Gastrocnemius medialis (tissue), 4 donors: Measurements from ENCODE around the gene TNFSF13. TPM values are rescaled to one million over a fixed set of nuclear protein-coding genes. Genes with fewer than 3 reads are reported as not detected.

ENCODE experiments used
- ATAC-seq, 2 donors: fragments of 150-250 bp; one replicate each; pipeline ENCODE4 v1.9.1; 2016
- DNase-seq, 2 donors: peaks; one replicate each; pipeline ENCODE4 v3.0.0-alpha.2; 2019
- H3K27ac ChIP-seq, 4 donors: fragments of 200-600 bp; sonication (generic); 1 replicate in 1 of 4; 2 replicates in 3 of 4; pipeline ENCODE4 v1.5.1; 2016 to 2018; ENCODE audit warnings: mild to moderate bottlenecking in 2 of 4, moderate library complexity in 1 of 4
- H3K27me3 ChIP-seq, 3 donors: fragments of 200-600 bp; sonication (generic) in 2 of 3; 1 replicate in 1 of 3; 2 replicates in 2 of 3; pipeline versions ENCODE4 v1.5.1 to v1.6.0; 2016 to 2019; ENCODE audit warnings: mild to moderate bottlenecking in 1 of 3, moderate library complexity in 1 of 3
- H3K36me3 ChIP-seq, 2 donors: fragments of 200-600 bp; sonication (generic) in 1 of 2; one replicate each; pipeline ENCODE4 v1.5.1; 2017 to 2018
- H3K4me1 ChIP-seq, 2 donors: fragments of 200-600 bp; sonication (generic) in 1 of 2; one replicate each; pipeline ENCODE4 v1.5.1; 2016 to 2017; ENCODE audit warnings: mild to moderate bottlenecking in 2 of 2
- H3K4me3 ChIP-seq, 4 donors: fragments of 200-600 bp; sonication (generic) in 3 of 4; 1 replicate in 1 of 4; 2 replicates in 3 of 4; pipeline ENCODE4 v1.5.1; 2016 to 2019; ENCODE audit warnings: mild to moderate bottlenecking in 2 of 4
- H3K9me3 ChIP-seq, 3 donors: fragments of 200-600 bp; sonication (generic) in 2 of 3; 1 replicate in 1 of 3; 2 replicates in 2 of 3; pipeline ENCODE4 v1.5.1; 2016 to 2019
- POLR2A ChIP-seq, 2 donors: fragments of 450-650 bp; IDR thresholded peaks; one replicate each; pipeline ENCODE4 v1.6.1; 2017; ENCODE audit warnings: antibody characterized with exemption in 2 of 2, mild to moderate bottlenecking in 2 of 2, moderate library complexity in 2 of 2
- in situ Hi-C, 4 donors: fragments of 200-750 bp; cut with MboI; loops; one replicate each; pipeline versions ENCODE4 v1.15.0 to v1.8.0; 2017; ENCODE audit warnings: low sequenced_read_pairs in 4 of 4
- intact Hi-C: fragments of 100-400 bp; cut with DNase I; formaldehyde crosslinking; loops from one replicate; pipeline ENCODE4 v1.15.1; 2023; ENCODE audit warnings: low total_unique reads
- total RNA-seq, 4 donors: library from RNA; depleted of rRNA; stranded (reverse); fragments of >200 nt; gene quantifications; one replicate each; pipeline versions ENCODE4 v1.1.0 to v1.2.3, GENCODE V29; 2016
- TF ChIP-seq, protein P1 (sequence below), 5 experiments: fragments of 450-650 bp in 3 of 5; fragments of 200-600 bp in 2 of 5; sonication (generic) in 2 of 5; IDR thresholded peaks in 4 of 5; conservative IDR thresholded peaks in 1 of 5; 1 replicate in 4 of 5; 2 replicates in 1 of 5; pipeline ENCODE4 v1.5.1; 2016 to 2019; ENCODE audit warnings: antibody characterized with exemption in 5 of 5, mild to moderate bottlenecking in 3 of 5, moderate library complexity in 3 of 5

TNFSF13 gene
- total RNA-seq, 4 donors from 2014 or later, result 2.8 to 8.4 (median 5.0) TPM

DNA sequence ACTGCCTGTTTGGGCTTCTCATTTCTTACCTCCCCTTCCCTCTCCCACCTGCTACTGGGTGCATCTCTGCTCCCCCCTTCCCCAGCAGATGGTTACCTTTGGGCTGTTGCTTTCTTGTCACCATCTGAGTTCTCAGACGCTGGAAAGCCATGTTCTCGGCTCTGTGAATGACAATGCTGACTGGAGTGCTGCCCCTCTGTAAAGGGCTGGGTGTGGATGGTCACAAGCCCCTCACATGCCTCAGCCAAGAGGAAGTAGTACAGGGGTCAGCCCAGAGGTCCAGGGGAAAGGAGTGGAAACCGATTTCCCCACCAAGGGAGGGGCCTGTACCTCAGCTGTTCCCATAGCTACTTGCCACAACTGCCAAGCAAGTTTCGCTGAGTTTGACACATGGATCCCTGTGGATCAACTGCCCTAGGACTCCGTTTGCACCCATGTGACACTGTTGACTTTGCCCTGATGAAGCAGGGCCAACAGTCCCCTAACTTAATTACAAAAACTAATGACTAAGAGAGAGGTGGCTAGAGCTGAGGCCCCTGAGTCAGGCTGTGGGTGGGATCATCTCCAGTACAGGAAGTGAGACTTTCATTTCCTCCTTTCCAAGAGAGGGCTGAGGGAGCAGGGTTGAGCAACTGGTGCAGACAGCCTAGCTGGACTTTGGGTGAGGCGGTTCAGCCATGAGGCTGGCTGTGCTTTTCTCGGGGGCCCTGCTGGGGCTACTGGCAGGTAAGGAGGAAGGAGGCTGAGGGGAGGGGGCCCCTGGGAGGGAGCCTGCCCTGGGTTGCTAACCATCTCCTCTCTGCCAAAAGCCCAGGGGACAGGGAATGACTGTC is 20.7 kb downstream of the TNFSF13 start, which contains the start of gene CD68:
CD68 (plus strand) TSS at position 638 of the 833 bp plus-strand sequence; CDS start at position 678, 40 bp downstream.
- peak within 1 kb of the TSS in 3 of 4 donors; percentile 20 to 36 (median 22) for H3K4me3 ChIP-seq
- intact Hi-C loops (loop anchor here (10.0 kb wide), 2 partner anchors 564 to 576 kb away; partner anchors contain the start of genes PER1 and RNASEK), in situ Hi-C loops (no loop called here)
- DNase-seq (peak; percentile 73 to 79), ATAC-seq (peak; percentile 50)
- no peaks in the 10 kb centered on the region for H3K27me3 ChIP-seq
- H3K4me1 ChIP-seq, result peaks cover 75 to 78% of the 10 kb centered on the region in 2 donors
- H3K9me3 ChIP-seq, result no peaks in the 10 kb centered on the region
- peak within 1 kb of the TSS; percentile 98 to 100 (median 99) for H3K27ac ChIP-seq
- peaks cover 3 to 48% of the 10 kb centered on the region in 2 donors for H3K36me3 ChIP-seq
- TF ChIP-seq, protein P1, sequence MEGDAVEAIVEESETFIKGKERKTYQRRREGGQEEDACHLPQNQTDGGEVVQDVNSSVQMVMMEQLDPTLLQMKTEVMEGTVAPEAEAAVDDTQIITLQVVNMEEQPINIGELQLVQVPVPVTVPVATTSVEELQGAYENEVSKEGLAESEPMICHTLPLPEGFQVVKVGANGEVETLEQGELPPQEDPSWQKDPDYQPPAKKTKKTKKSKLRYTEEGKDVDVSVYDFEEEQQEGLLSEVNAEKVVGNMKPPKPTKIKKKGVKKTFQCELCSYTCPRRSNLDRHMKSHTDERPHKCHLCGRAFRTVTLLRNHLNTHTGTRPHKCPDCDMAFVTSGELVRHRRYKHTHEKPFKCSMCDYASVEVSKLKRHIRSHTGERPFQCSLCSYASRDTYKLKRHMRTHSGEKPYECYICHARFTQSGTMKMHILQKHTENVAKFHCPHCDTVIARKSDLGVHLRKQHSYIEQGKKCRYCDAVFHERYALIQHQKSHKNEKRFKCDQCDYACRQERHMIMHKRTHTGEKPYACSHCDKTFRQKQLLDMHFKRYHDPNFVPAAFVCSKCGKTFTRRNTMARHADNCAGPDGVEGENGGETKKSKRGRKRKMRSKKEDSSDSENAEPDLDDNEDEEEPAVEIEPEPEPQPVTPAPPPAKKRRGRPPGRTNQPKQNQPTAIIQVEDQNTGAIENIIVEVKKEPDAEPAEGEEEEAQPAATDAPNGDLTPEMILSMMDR (IDR thresholded peaks at IDR 0.05 in 4 of 5, conservative IDR thresholded peaks at IDR 0.05 in 1 of 5), result no peak
- peak; percentile 66 to 85 for TF ChIP-seq POLR2A (IDR thresholded peaks at IDR 0.05)

DNA sequence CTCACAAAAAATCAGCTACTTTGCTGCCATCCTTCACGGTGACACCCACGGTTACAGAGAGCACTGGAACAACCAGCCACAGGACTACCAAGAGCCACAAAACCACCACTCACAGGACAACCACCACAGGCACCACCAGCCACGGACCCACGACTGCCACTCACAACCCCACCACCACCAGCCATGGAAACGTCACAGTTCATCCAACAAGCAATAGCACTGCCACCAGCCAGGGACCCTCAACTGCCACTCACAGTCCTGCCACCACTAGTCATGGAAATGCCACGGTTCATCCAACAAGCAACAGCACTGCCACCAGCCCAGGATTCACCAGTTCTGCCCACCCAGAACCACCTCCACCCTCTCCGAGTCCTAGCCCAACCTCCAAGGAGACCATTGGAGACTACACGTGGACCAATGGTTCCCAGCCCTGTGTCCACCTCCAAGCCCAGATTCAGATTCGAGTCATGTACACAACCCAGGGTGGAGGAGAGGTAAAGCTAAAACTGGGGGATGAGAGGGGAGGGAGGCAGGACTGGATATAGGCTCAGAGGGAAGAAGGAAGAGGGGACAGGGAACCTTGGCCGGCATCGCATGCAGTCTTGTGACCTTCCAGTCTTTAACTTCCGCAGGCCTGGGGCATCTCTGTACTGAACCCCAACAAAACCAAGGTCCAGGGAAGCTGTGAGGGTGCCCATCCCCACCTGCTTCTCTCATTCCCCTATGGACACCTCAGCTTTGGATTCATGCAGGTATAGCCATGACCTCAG is 21.5 kb downstream of the TNFSF13 start:
- Histone ChIP-seq H3K4me3 (peak overlapping the region in 3 of 4 donors; percentile 20 to 36 (median 22)), H3K27me3 (no peaks in the 10 kb centered on the region), H3K9me3 (no peaks in the 10 kb centered on the region), H3K4me1 (peaks cover 75 to 78% of the 10 kb centered on the region in 2 donors), H3K36me3 (peaks cover 3 to 39% of the 10 kb centered on the region in 2 donors), H3K27ac (peak overlapping the region; percentile 98 to 100 (median 99))
- ATAC-seq, result no peak
- intact Hi-C loops (loop anchor here (10.0 kb wide), 2 partner anchors 565 to 575 kb away; partner anchors contain the start of genes PER1 and RNASEK), in situ Hi-C loops (no loop called here)
- TF ChIP-seq, protein P1 (IDR thresholded peaks at IDR 0.05 in 4 of 5, conservative IDR thresholded peaks at IDR 0.05 in 1 of 5), result no peak
- TF ChIP-seq POLR2A (IDR thresholded peaks at IDR 0.05), result no peak
- no peak for DNase-seq

DNA sequence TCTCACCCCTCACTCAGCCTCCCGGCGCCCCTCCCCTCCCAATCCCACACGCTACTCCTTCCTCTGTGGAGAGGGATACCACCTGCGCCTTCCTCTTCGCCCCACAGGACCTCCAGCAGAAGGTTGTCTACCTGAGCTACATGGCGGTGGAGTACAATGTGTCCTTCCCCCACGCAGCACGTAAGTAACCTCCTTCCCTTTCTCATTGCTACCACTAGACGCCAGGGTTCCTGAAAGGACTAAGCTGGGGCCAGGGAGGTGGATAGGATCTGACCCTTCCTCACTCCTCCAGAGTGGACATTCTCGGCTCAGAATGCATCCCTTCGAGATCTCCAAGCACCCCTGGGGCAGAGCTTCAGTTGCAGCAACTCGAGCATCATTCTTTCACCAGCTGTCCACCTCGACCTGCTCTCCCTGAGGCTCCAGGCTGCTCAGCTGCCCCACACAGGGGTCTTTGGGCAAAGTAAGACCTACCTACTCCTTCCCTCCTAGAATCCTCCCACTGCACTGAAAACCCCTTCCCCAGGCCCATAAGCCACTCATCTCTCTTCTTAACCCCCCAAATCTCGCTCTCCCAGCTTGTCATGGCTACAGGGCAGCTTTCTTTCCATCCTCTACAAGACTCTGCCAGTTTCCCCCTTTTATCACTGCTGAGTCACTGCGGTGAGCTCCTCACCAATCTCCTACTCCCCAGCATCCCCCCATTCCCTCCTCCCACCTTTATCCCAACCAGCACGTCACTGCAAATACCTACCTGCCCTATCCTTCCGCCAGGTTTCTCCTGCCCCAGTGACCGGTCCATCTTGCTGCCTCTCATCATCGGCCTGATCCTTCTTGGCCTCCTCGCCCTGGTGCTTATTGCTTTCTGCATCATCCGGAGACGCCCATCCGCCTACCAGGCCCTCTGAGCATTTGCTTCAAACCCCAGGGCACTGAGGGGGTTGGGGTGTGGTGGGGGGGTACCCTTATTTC is 22.3 kb downstream of the TNFSF13 start:
- in situ Hi-C loops, result no loop called here
- intact Hi-C loops, result no loop called here
- Histone ChIP-seq H3K4me1 (peaks cover 73 to 74% of the 10 kb centered on the region in 2 donors), H3K27ac (peak overlapping the region; percentile 98 to 100 (median 99)), H3K27me3 (no peaks in the 10 kb centered on the region), H3K9me3 (no peaks in the 10 kb centered on the region), H3K4me3 (peak overlapping the region in 2 of 4 donors; percentile 22 to 36), H3K36me3 (peaks cover 0 to 31% of the 10 kb centered on the region in 2 donors)
- ATAC-seq, result no peak
- DNase-seq, result no peak
- TF ChIP-seq, protein P1 (IDR thresholded peaks at IDR 0.05 in 4 of 5, conservative IDR thresholded peaks at IDR 0.05 in 1 of 5), result no peak
- no peak for TF ChIP-seq POLR2A (IDR thresholded peaks at IDR 0.05)
